Measurements from ENCODE around the gene PHACTR3.

DNA sequence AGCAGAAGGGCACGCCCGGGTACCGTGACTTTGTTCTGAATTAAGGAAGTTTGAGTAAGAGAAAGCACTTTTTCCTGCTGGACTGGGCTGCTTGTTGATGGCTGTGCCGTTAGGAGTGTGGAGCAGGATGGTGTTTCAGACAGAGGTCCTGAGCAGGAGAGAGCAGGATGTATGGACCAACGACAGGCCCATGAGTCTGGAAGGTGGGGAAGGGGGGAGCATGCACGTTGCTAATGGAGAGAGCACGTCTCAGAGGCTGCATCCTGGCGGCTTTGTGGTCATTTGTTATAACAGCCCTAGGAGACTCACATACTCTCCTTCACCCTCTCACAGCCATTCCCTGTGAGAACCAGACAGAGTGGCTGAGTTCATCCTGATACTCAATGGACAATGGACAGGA lies 56.8 kb downstream of the PHACTR3 start:
- TF ChIP-seq MAX (IDR thresholded peaks at IDR 0.05) = no peak
- TF ChIP-seq CTCF (IDR thresholded peaks at IDR 0.05; ENCODE audit: control extremely low read depth in 1 of 3, insufficient read depth in 1 of 3, low read depth in 1 of 3, low read length in 3 of 3) = no peak
- no peak for TF ChIP-seq RAD21 (IDR thresholded peaks at IDR 0.05 in 1 of 2, conservative IDR thresholded peaks at IDR 0.05 in 1 of 2; ENCODE audit: low read depth in 2 of 2, low read length in 2 of 2)
- no peak for TF ChIP-seq SP1 (IDR thresholded peaks at IDR 0.05; ENCODE audit: low read depth, low read length)
